NK-92 treated with Interleukin-12 subunit alpha and Interleukin-12 subunit beta, amount 100 ng/mL, for 24 hours (cell line): ENCODE data around the gene RAVER2.
"Not testable (repeated sequence)": the region's sequence is repeated elsewhere in the genome, so short reads cannot be mapped to it uniquely, and the experiment has no call there.

Source experiments
- DNase-seq: peaks from one replicate; lab custom pipeline; 2025; lab: John Stamatoyannopoulos, UW

RAVER2 gene, protein sequence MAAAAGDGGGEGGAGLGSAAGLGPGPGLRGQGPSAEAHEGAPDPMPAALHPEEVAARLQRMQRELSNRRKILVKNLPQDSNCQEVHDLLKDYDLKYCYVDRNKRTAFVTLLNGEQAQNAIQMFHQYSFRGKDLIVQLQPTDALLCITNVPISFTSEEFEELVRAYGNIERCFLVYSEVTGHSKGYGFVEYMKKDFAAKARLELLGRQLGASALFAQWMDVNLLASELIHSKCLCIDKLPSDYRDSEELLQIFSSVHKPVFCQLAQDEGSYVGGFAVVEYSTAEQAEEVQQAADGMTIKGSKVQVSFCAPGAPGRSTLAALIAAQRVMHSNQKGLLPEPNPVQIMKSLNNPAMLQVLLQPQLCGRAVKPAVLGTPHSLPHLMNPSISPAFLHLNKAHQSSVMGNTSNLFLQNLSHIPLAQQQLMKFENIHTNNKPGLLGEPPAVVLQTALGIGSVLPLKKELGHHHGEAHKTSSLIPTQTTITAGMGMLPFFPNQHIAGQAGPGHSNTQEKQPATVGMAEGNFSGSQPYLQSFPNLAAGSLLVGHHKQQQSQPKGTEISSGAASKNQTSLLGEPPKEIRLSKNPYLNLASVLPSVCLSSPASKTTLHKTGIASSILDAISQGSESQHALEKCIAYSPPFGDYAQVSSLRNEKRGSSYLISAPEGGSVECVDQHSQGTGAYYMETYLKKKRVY

DNA sequence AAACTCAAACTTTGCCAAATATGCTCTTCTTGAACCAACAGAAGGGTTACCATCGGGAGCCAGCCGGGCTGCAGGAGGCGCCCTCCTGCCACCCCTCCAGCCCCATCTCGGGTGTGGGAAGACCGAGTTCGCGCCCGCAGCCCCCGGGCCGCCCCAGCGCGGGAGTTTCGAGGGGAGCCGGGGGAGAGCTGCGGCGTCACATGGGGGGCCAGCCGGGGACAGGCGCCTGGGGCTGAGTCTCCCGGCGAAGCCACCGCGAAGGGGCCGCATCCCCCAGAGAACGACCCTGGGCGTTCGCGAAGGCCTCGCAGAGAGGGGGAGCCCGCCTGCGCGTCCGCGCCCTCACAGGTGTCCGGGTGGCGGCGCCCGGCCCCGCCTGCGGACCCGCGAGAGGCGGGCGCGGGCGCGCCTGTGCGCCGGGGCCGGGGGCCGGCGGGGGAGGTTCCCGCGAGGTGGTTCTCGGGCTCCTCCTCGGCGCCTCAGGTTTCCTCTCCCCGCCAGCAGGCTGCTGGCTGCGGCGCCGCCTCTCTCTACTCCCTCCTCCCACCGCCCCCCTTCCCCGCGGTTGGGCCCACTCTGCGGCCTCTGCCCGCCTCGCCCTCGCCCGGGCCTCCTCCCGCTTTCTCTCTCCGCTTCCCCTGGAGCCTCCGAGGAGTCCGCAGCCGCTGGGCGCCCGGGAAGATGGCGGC is at the start of gene RAVER2:
Gene RAVER2 (plus strand): TSS at position 584 of the 689 bp plus-strand sequence. CDS start 98 bp downstream, at position 682.
- no peak for DNase-seq

DNA sequence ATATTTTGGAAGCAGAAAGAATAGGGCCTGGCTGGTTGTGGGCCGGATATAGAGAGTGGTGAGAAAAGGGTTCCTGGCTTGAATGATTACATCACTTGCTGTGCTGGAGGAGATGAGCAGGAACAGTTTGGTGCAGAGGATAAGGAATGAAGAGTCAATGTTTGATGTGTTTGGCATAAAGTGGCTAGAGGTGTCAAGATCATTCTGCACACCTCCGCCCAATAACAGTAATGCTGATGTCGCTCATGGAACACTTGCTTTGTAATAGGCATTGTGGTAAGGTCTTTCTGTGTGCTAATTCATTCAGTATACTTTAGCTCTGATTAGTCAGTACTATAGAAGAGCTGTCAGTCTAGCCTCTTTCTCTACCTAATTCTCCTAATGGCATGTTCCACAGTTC is 48.0 kb upstream of the RAVER2 start:
- no peak for DNase-seq

DNA sequence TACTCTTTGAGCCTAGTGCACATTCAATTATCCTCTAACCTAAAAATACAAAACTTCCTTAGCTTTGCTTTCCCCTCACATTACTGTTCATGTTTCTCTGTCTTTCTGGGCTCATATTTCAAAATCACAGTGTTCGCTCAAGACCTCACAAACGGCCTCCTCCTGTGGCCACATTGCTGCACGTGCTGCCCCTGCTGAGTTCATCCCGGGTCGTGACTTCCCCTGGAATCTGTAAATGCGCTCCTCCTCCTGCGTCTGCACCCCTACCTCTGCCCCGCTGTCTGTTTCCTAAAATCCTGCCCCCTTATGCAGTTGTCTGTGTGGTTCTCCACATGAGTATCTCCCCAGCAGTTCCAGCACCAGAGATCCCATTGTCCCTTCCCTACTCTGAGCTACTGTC is 45.5 kb upstream of the RAVER2 start:
- DNase-seq = no peak

DNA sequence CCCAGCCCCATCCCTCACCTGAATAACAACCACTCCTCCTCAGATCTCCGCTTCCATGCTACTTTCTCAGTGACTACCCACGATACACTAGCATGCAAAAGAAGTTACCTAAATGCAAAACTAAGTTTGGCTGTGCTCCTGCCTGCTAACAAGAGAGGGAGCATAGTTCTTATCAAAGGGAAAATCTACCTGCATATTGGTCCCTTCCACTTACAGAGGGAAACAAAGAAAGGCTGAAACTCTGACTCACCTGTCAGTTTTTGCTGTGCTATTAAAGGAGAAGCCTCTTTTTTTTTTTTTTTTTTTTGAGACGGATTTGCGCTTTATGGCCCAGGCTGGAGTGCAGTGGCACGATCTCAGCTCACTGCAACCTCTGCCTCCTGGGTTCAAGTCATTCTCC is 43.8 kb upstream of the RAVER2 start:
- DNase-seq = no peak

DNA sequence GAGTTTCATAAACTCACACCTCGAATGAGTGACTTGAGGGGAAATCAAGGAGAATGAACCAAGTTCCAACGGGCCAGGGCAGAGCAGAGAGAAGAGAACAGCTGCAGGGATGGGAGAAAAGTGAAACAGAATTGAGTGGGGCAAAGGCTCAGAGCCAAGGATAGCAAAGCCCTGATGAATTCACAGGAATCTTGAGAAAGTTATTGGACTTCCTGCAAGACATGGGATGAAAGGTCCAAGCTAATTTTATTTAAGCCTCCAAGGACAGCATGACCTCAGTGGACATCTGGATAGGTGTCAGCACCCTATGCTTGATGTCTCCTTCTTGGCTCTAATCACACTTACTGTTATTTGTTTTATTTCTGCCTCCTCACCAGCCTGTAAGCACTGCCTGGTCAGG is 43.0 kb upstream of the RAVER2 start:
- no peak for DNase-seq

DNA sequence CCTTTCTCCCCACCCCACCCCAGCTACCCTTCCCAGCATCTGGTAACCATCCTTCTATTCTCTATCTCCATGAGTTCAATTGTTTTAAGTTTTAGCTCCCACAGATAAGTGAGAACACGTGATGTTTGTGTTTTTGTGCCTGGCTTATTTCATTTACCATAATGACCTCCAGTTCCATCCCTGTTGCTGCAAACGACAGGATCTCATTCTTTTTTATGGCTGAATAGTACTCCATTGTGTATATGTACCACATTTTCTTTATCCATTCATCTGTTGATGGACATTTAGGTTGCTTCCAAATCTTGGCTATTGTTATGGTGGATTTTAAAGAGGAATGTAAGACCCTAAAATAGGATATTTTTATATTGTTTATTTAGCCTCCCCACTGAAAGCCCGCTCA is 42.2 kb upstream of the RAVER2 start:
- not testable (repeated sequence) for DNase-seq

DNA sequence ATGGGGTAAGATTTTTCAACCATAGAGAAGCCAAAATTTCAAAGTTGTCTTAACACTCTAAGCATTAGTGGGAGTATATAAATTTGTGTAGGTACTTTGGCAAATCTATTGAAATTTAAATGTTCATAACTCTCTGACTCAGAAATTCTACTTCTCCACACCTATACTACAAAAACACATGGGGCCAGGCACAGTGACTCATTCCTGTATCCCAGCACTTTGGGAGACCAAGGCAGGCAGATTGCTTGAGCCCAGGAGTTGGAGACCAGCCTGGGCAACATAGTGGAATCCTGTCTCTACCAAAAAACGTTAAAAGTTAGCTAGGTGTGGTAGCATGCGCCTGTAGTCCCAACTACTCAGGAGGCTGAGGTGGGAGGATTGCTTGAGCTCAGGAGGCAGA is 41.3 kb upstream of the RAVER2 start:
- DNase-seq = no peak

DNA sequence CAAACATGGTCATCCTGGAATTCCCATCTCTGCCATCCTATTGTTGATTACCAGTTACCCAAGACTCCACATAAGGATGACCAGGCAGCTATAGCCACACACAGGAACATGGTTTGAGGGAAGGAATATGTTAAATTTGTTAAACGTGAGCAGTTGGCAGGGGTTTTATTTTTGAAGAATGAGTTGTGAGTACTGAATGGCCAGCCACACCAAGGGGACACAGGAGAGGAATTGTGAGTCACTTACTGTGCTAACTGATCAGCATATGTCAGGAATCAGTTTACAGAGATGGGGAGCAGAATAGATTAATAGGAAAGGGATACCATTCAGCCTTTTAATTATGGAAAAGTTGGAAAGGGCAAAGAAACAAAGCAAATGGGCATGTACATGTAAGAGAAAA is 39.3 kb upstream of the RAVER2 start:
- no peak for DNase-seq

DNA sequence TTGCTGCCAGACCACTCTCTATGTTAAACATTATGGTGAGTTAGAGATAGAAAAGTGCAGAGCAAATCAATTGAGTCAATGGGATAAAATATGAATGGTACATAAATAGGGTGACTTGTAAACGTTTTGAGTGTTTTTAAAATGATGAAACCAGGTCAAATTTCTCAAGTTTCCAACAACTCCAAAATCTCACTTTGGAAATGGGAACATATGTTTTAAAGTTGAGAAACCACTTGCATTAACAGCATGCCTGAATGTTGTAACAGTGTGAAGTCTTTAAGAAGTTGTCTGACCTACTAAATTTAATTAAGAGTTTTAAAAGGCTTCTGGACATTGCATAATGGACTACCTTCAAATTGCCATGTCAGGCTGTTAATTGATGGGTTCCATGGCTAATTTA is 33.6 kb upstream of the RAVER2 start:
- DNase-seq = no peak

DNA sequence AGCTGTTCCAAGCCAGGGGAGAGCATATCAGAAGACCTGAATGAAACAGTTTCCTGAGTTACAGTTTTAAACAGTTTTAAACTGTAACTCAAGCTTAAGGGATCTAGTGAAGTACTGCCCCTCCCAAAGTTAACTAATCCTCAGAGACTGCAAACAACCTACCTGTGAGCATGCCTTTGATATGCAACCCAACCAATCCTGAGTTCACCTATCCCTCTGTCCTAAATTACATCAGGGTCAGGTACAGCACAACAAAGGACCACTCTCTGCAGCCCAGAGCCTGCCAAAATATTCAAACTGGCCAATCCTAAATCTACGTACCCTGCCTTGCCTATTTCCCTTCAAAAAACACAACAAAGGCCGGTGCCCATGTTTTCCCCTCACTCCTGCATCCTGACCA is 32.8 kb upstream of the RAVER2 start:
- no peak for DNase-seq

DNA sequence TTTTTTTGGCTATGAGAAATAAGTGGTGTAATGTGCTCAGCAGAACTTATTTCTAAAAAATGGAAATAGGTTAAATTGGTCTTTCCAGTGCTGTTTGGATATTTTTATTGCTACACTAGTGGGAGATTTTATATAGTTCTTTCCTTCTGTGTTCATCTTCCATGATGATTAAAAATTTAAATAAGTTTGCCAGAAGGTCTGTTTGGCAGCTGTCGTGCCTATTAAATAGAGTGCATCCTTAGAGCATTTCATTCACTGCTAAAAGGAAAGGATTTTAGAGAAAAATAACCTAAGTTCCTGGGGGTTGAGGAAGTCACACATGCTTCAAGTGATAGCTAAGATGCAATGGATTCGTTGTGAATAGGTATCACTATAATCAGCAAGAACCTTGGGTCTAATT is 29.7 kb upstream of the RAVER2 start:
- DNase-seq = no peak

DNA sequence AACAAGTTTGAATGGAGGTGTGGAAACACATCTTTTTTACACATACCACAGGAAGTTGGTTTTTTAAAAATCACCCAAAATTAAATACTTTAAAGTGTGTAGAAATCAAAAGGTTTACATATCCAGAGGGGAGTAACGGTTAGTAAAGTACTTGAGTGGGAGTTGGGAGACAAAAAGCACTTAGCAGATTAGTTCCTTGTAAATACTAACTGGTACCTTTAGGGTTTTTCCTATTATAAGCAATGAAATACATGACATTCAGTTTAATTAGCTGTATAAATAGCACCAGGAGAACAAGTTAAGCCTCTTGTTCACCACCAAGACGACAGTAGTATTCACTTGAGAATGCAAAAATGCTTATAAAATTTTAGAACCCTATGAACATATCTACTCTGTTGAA is 23.7 kb upstream of the RAVER2 start:
- no peak for DNase-seq

DNA sequence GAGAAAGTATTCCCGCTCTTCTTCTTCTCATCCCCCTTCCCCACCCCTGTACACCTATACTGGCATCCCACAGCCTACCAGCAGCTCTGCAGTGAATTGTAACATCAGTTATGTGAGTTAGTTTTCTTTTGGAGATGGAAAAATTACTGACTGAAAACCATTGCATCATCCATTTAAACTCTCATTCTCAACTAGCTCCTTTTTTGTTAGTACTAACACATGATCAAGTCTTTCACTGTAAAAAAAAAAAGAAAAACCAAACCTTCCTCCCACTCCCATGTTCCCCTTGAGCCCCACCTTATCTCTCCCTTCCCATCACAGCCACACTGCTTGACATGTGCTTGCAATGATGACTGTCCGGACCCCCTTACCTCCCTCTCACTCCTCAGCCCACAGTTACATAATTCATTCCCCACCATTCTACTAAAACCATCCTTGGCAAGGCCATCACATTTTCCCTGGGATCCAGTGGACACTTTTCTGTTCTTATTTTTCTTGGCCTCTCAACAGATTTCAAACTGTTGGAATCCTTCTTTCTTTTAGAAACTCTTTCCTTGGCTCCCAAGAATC is 23.2 kb upstream of the RAVER2 start:
- DNase-seq = no peak

DNA sequence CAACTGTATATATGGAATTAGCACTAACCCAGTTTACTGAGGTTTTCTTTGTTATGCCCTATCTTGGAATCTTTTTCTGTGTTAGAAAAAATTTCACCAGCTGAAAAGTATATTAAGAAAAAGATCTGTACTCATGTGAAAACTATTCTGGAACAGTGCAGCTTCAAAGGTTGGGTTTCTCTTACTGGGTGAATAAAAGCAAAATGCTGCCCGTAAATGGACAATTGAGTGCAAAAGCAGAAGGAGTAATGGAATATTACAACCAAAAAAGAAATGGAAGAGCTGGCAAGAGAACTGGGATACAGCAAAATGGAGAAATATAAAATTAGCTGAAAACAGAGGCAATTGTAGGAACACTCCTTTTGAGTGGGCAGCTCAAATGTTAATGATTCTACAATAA is 17.0 kb upstream of the RAVER2 start:
- DNase-seq = no peak

DNA sequence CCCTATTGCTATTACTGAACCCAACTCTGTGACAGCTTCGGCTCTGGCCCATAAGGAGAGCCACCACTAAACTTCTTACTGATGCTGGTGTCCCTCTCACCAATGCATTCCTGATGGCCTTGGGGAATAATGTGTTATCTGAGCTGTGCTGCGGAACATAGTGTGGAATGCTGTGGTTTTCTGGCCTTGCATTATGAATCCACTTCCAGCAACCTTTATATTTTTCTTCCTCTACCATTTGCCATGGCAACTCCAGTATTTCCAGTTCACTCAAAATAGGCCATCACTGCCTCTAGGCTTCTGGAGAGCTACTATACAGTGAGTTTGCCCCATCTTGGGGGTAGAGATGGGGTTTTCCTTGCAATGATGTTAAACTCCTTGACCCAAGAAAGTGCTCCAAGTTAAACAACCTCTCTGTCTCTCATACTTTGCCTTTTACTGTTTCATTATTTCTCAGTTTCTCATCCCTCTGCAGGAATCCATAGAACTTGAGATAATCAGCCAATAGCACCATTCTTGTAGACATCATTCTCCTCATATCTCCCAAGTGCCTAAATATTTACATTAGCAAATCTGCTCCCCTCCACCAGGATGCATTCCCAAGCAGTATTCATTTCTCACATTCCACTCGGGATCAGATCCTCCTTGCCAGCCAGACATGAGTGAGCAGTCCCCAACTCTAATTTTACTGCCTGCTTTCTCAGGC is 11.1 kb upstream of the RAVER2 start:
- no peak for DNase-seq

DNA sequence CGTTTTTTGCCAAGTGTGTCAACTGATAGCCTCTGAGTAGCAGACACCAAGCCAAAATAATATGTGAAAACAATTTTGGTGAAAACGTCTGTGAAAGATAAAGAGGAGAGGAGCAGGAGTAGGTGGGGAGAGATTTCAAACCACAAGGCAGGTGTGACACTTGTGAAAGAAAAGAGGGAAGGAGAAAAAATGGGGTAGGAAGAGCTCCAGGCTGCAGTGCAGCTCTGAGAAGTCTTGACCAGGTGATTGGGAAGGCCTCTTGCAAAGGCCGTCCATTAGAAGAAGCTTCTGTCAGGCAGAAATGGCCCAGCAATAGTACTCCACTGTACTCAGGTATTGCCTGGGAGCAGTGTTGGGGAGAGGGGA is 10.6 kb upstream of the RAVER2 start:
- DNase-seq = no peak

DNA sequence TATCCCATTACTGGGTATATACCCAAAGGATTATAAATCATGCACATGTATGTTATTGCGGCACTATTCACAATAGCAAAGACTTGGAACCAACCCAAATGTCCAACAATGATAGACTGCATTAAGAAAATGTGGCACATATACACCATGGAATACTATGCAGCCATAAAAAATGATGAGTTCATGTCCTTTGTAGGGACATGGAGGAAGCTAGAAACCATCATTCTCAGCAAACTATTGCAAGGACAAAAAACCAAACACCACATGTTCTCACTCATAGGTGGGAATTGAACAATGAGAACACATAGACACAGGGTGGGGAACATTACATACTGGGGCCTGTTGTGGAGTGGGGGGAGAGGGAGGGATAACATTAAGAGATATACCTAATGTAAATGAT is 4.2 kb upstream of the RAVER2 start:
- DNase-seq = not testable (repeated sequence)

DNA sequence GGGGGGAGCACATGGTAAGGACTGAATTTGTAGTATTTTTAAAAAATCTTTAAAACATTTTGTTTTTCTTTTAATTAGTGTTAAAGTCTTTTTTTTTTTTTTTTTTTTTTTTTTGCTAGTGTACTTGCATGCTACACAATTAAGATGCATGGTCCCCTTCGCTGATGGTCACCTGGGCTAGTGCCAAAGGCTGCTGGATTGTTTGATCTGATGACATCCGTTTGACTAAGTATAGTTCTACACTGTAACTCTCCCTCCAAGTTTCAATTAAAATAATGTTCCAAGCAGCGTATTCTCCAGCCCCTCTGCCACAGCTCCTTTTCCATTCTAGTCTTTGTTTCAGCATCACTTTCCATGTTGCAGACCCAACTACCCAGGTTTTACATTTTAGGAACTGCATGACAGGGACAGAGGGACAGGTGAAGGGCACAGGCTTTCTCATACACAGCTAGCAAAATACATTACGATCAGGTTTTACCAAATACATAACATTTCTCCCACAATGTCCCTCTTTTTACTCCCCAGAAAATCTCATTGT is 852 bp upstream of the RAVER2 start:
- DNase-seq = no peak

DNA sequence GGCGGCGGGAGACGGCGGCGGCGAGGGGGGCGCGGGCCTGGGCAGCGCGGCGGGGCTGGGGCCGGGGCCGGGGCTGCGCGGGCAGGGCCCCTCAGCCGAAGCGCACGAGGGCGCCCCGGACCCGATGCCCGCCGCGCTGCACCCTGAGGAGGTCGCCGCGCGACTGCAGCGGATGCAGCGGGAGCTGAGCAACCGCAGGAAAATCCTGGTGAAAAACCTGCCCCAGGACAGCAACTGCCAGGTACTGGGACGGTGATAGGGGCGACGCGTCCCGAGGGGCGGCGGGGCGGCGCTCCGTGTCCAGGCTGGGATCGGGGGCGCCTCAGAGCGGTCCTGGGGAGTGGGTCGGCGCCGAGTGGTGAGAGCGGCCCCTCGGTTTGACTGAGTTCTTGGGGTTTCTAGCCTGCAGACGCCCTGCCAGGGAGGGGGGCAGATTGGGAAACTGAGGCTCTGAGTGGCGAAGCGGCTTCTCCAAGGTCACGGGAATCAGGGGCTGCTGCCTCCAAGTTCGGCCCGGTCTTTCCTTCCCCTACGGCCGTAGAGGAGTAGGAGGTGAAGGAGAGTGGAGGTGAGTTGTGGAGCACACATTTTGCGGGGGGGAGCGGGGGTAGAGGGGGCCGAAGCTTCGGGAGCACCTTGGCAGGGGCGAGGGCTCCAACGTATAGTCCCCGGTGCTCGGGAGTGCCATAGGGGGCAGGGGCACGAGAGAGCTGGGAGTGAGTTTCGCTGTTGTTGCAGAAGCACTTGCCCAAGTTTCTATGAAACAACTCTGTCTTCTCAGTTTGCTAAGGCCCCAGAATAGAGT is 508 bp downstream of the RAVER2 start:
- DNase-seq = no peak

DNA sequence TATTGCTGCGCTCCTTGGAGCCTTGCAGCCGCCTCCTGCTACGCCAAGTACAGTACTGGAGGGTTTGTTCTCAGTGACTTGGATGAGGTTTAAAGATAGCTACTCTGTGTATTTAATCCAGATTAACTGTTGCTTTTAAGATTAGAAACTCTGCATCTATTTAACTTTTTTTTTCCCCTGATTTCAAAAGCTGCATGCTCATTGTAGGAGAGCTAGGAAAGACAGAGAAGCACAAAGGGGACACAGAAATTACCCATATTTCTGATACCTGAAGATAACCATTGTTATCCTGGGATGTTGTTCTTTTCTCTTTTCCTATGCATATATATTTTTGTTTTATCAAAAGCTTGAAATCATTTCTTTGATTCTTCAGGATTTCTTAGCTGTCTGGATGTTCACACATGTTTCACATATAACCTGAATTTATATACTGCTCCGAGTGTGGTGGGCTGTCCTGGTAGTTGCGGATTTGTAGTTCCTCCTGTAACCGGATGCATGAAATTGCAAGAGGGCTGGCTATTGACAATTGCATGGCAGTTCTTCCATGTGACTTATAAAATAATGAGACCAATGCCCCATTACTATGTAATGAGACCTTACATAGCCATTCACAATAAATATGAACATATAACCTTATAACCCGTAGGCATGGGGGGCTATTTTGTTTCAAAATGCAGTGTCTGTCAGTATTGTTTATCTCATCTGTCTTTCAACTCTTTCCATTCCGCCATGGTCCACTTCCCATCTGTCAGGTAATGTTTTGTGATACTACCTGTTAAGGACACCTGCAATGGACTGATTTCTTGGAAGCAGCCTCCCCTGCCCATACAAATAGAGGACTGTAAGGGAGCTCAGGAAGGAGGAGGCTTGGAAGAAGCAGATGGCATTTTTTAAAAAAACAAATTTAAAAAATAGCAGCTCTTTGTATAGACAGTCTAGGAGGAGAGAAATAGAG is 1.4 kb downstream of the RAVER2 start:
- no peak for DNase-seq
